Measurements from ENCODE around the gene HENMT1. TPM values are rescaled to one million over a fixed set of nuclear protein-coding genes. Genes with fewer than 3 reads are reported as not detected.
"Not testable (repeated sequence)": the region's sequence is repeated elsewhere in the genome, so short reads cannot be mapped to it uniquely, and the experiment has no call there.

Gene HENMT1
- total RNA-seq (1 to 10 TPM; 3.0 to 3.9 TPM), polyA plus RNA-seq (1 to 10 TPM; 3.2 to 6.0 TPM)
- long read RNA-seq, donor 1, transcript HENMT1-202 (8 exons, 1,874 nt): major isoform, 10 of 17 reads
- long read RNA-seq, donor 1, transcript HENMT1-203 (8 exons, 1,696 nt): minor isoform, 5 of 17 reads
- long read RNA-seq, donor 1, partial matches to known transcripts: 0 of 17 reads
- long read RNA-seq, donor 1, other reads (novel, unspliced or antisense): 2 of 17 reads
- long read RNA-seq, donor 2, partial matches to known transcripts: 1 of 2 reads
- long read RNA-seq, donor 2, other reads (novel, unspliced or antisense): 1 of 2 reads

DNA sequence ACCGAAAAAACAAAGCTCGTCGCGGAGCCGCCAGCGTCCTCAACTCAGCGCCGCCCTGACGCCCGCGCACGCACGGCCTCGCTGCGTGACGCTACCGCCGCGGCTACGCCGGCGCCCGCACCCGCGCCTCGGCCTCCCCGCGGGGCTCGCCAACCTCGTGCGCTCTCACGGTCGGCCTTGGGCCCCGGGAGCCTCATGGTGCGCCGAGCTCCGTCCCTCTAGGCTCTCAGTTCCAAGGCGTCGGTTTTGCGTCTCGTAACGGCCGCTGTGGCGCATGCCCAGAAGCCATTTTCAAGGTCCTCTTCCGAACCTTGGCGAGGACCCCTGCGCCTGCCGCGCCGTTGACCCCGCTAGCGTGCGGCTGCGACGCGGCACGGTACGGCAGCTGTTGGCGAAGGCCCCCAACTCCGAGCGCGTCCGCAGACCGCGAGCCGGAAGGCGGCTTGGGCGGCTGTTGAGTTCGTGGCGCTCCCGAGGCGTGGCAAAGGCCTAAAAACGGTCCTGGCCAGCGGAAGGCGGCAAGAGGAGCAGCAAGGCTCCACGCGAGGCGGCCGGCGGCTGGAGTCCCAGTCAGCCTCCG, at the start of gene HENMT1:
TSS of gene HENMT1 (minus strand) at position 64 of the 580 bp plus-strand sequence. CDS start 1,209 bp downstream, outside the sequence.
- 1% methylated on average over 81 of the region's 81 CpGs for WGBS, 2 donors
- DNase-seq (peak; percentile 81 to 88), ATAC-seq (ENCODE audit: low FRiP score) (peak; percentile 87)
- intact Hi-C loops (cut with DNase I): no loop called here
- Histone ChIP-seq H3K27me3 (ENCODE audit: control insufficient read depth in 1 of 2, insufficient read depth in 2 of 2, low read length in 1 of 2) (no peaks in the 10 kb centered on the region), H3K4me3 (ENCODE audit: low read length in 2 of 2) (peak within 1 kb of the TSS; percentile 48 to 81), H3K27ac (ENCODE audit: low read depth in 1 of 2, low read length in 2 of 2) (peak within 1 kb of the TSS; percentile 92 to 99), H3K4me1 (ENCODE audit: control insufficient read depth in 1 of 2, insufficient read depth in 2 of 2, low read length in 2 of 2) (no peaks in the 10 kb centered on the region), H3K36me3 (ENCODE audit: control insufficient read depth in 1 of 2, insufficient read depth in 2 of 2, low read length in 1 of 2) (no peaks in the 10 kb centered on the region), H3K9me3 (ENCODE audit: control insufficient read depth, low read length) (no peaks in the 10 kb centered on the region)

DNA sequence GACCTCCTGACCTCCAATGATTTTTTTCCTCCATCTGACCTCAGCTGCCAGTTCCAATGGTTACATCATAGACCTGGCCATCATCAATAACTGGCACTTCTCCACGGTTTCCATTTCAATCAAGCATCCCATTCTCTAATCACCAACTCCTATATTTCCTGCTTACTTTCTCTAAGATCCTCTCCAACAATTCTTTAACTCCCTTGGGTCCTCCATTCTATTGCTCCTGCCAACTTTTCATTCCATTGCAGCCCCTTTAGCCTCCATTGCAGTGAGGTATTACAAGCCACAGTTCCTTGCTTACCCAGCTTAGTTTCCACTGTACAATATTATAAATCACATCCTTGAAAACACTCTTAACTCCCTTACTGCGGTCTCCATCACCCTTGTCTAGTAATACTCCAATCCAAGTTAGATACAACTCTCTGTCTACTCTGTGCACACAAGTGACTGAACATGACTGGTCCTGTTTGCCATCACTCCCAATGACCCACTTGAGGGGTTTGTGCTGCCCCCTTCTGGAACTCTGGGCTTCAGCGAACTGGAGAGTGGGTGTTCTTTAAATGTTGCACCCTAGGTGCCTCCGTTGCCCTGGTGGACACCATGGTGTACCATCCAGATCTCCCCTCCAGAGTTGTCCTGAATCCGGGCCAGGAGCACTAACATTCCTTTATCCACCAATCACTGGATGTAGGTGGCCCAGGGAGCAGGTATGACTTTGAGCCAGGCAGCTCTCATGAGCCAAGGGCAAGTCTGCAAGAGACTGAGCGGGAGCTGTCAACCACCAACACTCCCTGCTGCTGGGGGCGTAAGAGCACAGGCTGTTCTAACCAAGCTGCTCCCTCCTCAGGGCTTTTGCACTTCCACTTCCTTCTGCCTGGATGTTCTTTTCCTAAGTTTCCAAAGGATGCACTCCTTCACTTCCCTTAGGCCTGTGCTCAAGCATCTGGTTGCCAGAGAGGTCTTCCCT, 48.1 kb upstream of the HENMT1 start:
- intact Hi-C loops (cut with DNase I): no loop called here
- DNase-seq (peak in 1 of 2 donors; percentile 46), ATAC-seq (ENCODE audit: low FRiP score) (peak; percentile 7)
- 67 to 70% methylated on average over 7 of the region's 7 CpGs for WGBS, 2 donors
- H3K4me3 ChIP-seq (ENCODE audit: low read length in 2 of 2): no peak overlapping the region
- no peaks in the 10 kb centered on the region for H3K4me1 ChIP-seq (ENCODE audit: control insufficient read depth in 1 of 2, insufficient read depth in 2 of 2, low read length in 2 of 2)
- no peaks in the 10 kb centered on the region for H3K9me3 ChIP-seq (ENCODE audit: control insufficient read depth, low read length)
- H3K36me3 ChIP-seq (ENCODE audit: control insufficient read depth in 1 of 2, insufficient read depth in 2 of 2, low read length in 1 of 2): no peaks in the 10 kb centered on the region
- no peak overlapping the region for H3K27ac ChIP-seq (ENCODE audit: low read depth in 1 of 2, low read length in 2 of 2)
- H3K27me3 ChIP-seq (ENCODE audit: control insufficient read depth in 1 of 2, insufficient read depth in 2 of 2, low read length in 1 of 2): no peaks in the 10 kb centered on the region

GRCh38 chr1:108706643-108707042, 45.8 kb upstream of the HENMT1 start:
- intact Hi-C loops (cut with DNase I): no loop called here
- H3K27me3 ChIP-seq (ENCODE audit: control insufficient read depth in 1 of 2, insufficient read depth in 2 of 2, low read length in 1 of 2): no peaks in the 10 kb centered on the region
- ATAC-seq (ENCODE audit: low FRiP score): no peak
- no peaks in the 10 kb centered on the region for H3K9me3 ChIP-seq (ENCODE audit: control insufficient read depth, low read length)
- DNase-seq: no peak
- H3K4me3 ChIP-seq (ENCODE audit: low read length in 2 of 2): no peak overlapping the region
- H3K27ac ChIP-seq (ENCODE audit: low read depth in 1 of 2, low read length in 2 of 2): no peak overlapping the region
- no peaks in the 10 kb centered on the region for H3K4me1 ChIP-seq (ENCODE audit: control insufficient read depth in 1 of 2, insufficient read depth in 2 of 2, low read length in 2 of 2)
- WGBS, 2 donors: 94 to 97% methylated on average over 3 of the region's 3 CpGs
- no peaks in the 10 kb centered on the region for H3K36me3 ChIP-seq (ENCODE audit: control insufficient read depth in 1 of 2, insufficient read depth in 2 of 2, low read length in 1 of 2)

DNA sequence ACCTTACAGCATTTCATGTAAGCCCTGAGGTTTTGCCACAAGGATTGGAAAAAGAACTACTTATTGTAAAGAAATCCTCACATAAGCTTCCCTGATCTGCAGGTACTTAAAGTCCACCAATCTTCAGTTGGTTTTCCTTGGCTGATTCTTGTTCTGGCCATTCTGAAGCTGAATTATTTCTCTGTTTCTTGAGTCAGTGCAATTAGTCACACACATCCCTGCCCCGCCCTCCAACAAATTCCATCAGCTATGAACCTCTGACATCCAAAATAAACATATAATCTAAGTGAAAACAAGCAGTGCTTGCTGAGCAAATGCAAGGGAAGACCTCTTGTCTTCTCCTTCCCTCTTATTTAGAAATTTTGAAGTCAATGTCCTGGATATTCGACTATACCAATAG, 43.6 kb upstream of the HENMT1 start:
- no peaks in the 10 kb centered on the region for H3K36me3 ChIP-seq (ENCODE audit: control insufficient read depth in 1 of 2, insufficient read depth in 2 of 2, low read length in 1 of 2)
- no peak overlapping the region for H3K27ac ChIP-seq (ENCODE audit: low read depth in 1 of 2, low read length in 2 of 2)
- ATAC-seq (ENCODE audit: low FRiP score) (no peak), DNase-seq (no peak)
- H3K4me1 ChIP-seq (ENCODE audit: control insufficient read depth in 1 of 2, insufficient read depth in 2 of 2, low read length in 2 of 2): no peaks in the 10 kb centered on the region
- H3K4me3 ChIP-seq (ENCODE audit: low read length in 2 of 2): peak overlapping the region in 1 of 2 donors; percentile 22
- H3K9me3 ChIP-seq (ENCODE audit: control insufficient read depth, low read length): no peaks in the 10 kb centered on the region
- intact Hi-C loops (cut with DNase I): loop anchor here in 1 of 2 donors (2.0 kb wide), 1 partner anchor 36 kb away; no protein-coding TSS in a partner anchor
- 4 to 18% methylated on average over 2 of the region's 2 CpGs for WGBS, 2 donors
- no peaks in the 10 kb centered on the region for H3K27me3 ChIP-seq (ENCODE audit: control insufficient read depth in 1 of 2, insufficient read depth in 2 of 2, low read length in 1 of 2)

GRCh38 chr1:108703939-108704338, 43.0 kb upstream of the HENMT1 start:
- H3K9me3 ChIP-seq (ENCODE audit: control insufficient read depth, low read length): no peaks in the 10 kb centered on the region
- no peaks in the 10 kb centered on the region for H3K4me1 ChIP-seq (ENCODE audit: control insufficient read depth in 1 of 2, insufficient read depth in 2 of 2, low read length in 2 of 2)
- DNase-seq (no peak), ATAC-seq (ENCODE audit: low FRiP score) (no peak)
- intact Hi-C loops (cut with DNase I): loop anchor here in 1 of 2 donors (2.0 kb wide), 1 partner anchor 37 kb away; no protein-coding TSS in a partner anchor
- H3K27ac ChIP-seq (ENCODE audit: low read depth in 1 of 2, low read length in 2 of 2): no peak overlapping the region
- H3K36me3 ChIP-seq (ENCODE audit: control insufficient read depth in 1 of 2, insufficient read depth in 2 of 2, low read length in 1 of 2): peaks cover 0 to 2% of the 10 kb centered on the region in 2 donors
- no peak overlapping the region for H3K4me3 ChIP-seq (ENCODE audit: low read length in 2 of 2)
- WGBS, 2 donors: 74 to 82% methylated on average over 6 of the region's 6 CpGs
- no peaks in the 10 kb centered on the region for H3K27me3 ChIP-seq (ENCODE audit: control insufficient read depth in 1 of 2, insufficient read depth in 2 of 2, low read length in 1 of 2)

- DNase-seq; H3K4me3 ChIP-seq (ENCODE audit: low read length in 2 of 2); H3K4me1 ChIP-seq (ENCODE audit: control insufficient read depth in 1 of 2, insufficient read depth in 2 of 2, low read length in 2 of 2); H3K27ac ChIP-seq (ENCODE audit: low read depth in 1 of 2, low read length in 2 of 2); H3K27me3 ChIP-seq (ENCODE audit: control insufficient read depth in 1 of 2, insufficient read depth in 2 of 2, low read length in 1 of 2); H3K36me3 ChIP-seq (ENCODE audit: control insufficient read depth in 1 of 2, insufficient read depth in 2 of 2, low read length in 1 of 2); intact Hi-C loops (cut with DNase I); ATAC-seq (ENCODE audit: low FRiP score); H3K9me3 ChIP-seq (ENCODE audit: control insufficient read depth, low read length): not testable (repeated sequence)
- 94 to 95% methylated on average over 6 of the region's 6 CpGs for WGBS, 2 donors
Measured at GRCh38 chr1:108702109-108702508, 41.2 kb upstream of the HENMT1 start.

DNA sequence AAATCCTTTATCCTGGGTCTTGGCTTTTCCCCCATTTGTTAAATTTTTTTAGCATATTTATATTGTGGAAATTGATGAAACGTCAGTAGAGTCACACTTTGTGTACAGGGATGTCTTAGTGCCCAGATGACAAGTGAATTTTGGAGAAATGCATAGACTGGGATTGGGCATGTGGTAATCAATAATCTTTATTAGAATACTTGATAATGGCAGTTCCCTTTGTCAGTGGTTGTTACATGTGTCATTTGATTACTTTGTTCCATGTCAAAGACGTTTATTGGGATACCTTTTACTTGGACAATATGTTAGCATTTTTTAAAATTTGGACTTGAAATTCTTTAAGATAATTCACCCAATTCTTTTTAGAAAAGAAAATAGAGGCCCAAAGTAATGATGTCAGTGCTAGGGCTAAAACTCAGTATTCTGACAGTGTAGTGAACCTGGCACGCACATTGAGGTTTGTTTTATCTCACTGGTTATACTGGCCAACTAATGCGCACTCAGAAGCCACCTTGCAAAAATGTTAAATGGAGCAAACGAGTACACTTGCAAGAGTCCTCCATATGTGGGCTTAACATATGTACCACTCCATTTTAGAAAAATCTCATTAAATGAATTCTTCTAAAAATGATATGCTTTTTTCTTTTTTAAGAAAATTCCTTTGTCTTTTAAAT, 40.4 kb upstream of the HENMT1 start:
- DNase-seq: no peak
- no peaks in the 10 kb centered on the region for H3K27me3 ChIP-seq (ENCODE audit: control insufficient read depth in 1 of 2, insufficient read depth in 2 of 2, low read length in 1 of 2)
- no peaks in the 10 kb centered on the region for H3K4me1 ChIP-seq (ENCODE audit: control insufficient read depth in 1 of 2, insufficient read depth in 2 of 2, low read length in 2 of 2)
- H3K36me3 ChIP-seq (ENCODE audit: control insufficient read depth in 1 of 2, insufficient read depth in 2 of 2, low read length in 1 of 2): peaks cover 0 to 2% of the 10 kb centered on the region in 2 donors
- no peak overlapping the region for H3K4me3 ChIP-seq (ENCODE audit: low read length in 2 of 2)
- no peak overlapping the region for H3K27ac ChIP-seq (ENCODE audit: low read depth in 1 of 2, low read length in 2 of 2)
- intact Hi-C loops (cut with DNase I): no loop called here
- H3K9me3 ChIP-seq (ENCODE audit: control insufficient read depth, low read length): no peaks in the 10 kb centered on the region
- WGBS, 2 donors: 73 to 75% methylated on average over 5 of the region's 5 CpGs
- no peak for ATAC-seq (ENCODE audit: low FRiP score)
